Activated naive CD4-positive, alpha-beta T cell treated with anti-CD3 and anti-CD28 coated beads for 36 hours (primary cell): ENCODE measurements around the gene ATP5PB. TPM values are rescaled to one million over a fixed set of nuclear protein-coding genes. Genes with fewer than 3 reads are reported as not detected.
A peak's percentile ranks its signal among the peaks of the same experiment; 100 is the strongest.

Experiments
- CTCF ChIA-PET: fragments of 350-600 bp; sonication (Branson Sonifier 250); formaldehyde crosslinking; loops from one replicate; lab custom pipeline; 2021; ENCODE audit warnings: antibody characterized with exemption; lab: Charles Lee
- DNase-seq: peaks from one replicate; pipeline ENCODE4 v3.0.0-alpha.2; 2020
- H3K27ac Mint-ChIP-seq: one replicate; pipeline ENCODE4 v1.8.0; 2021; ENCODE audit warnings: mild to moderate bottlenecking, mixed read lengths
- H3K27me3 Mint-ChIP-seq: one replicate; pipeline ENCODE4 v1.8.0; 2021; ENCODE audit warnings: low read depth, mixed read lengths
- H3K36me3 Mint-ChIP-seq: one replicate; pipeline ENCODE4 v1.8.0; 2021; ENCODE audit warnings: low read depth, mixed read lengths
- H3K4me1 Mint-ChIP-seq: one replicate; pipeline ENCODE4 v1.8.0; 2021; ENCODE audit warnings: low read depth, mixed read lengths
- H3K4me3 Mint-ChIP-seq: one replicate; pipeline ENCODE4 v1.8.0; 2021; ENCODE audit warnings: mild to moderate bottlenecking, moderate library complexity, mixed read lengths
- H3K9me3 Mint-ChIP-seq: one replicate; pipeline ENCODE4 v1.8.0; 2021; ENCODE audit warnings: mixed read lengths
- intact Hi-C: fragments of 100-400 bp; cut with micrococcal nuclease; formaldehyde crosslinking; loops from one replicate; pipeline ENCODE4 v1.15.1; 2023
- total RNA-seq, 2 experiments: library from RNA; stranded (reverse); gene quantifications; one replicate each; pipeline ENCODE4 v1.2.3, GENCODE V29; 2021

ATP5PB gene
- total RNA-seq, 2 experiments from 2014 or later: 324 to 331 TPM

- peaks cover 3% of the 10 kb centered on the region for H3K9me3 Mint-ChIP-seq
- DNase-seq: no peak
- H3K27me3 Mint-ChIP-seq: no peaks in the 10 kb centered on the region
- intact Hi-C loops: no loop called here
- peak overlapping the region; percentile 6 for H3K27ac Mint-ChIP-seq
- H3K4me3 Mint-ChIP-seq: no peak overlapping the region
- CTCF ChIA-PET: interaction anchor here (0.6 to 4.4 kb wide), 9 partner anchors 9 to 257 kb away, joined by 3 to 43 read pairs (median 7); no protein-coding TSS in a partner anchor
- no peaks in the 10 kb centered on the region for H3K36me3 Mint-ChIP-seq
- peaks cover 27% of the 10 kb centered on the region for H3K4me1 Mint-ChIP-seq
Measured at GRCh38 chr1:111497592-111497991, 48.3 kb downstream of the ATP5PB start.

DNA sequence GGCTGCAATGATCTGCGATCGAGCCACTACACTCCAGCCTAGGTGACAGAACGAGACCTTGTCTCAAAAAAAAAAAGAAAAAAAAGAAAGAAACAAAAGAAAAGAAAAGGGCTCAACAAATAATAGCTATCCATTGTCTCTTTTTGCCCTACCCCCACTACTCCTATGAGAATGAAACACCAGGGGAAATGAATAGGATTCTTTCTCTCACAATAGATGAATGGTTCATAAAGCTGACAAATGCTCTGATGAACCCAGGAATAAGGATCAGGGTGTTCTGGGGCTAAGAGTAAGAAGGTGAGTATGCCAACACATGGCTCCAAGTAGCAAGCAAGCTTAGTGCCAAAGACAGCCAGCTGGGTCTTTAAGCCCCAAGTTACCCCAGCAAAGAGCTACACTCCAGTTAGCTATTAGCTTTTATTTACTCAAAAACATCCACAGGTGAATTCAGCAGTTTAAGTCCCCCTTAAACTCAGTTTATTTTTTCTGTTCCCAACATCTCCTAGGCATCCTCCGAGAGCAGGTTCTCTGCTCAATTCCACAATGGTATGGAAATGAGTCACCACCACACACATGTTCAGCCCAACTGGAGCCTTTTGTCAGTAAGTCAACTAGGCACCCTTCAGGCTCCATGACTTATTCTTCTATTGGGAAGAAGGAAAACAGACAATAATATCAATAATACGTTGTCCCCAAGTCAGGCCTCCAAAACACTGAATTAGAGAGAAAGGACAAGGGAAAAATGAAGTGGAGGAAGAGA is 49.9 kb downstream of the ATP5PB start:
- H3K9me3 Mint-ChIP-seq: peaks cover 3% of the 10 kb centered on the region
- no peak for DNase-seq
- H3K27me3 Mint-ChIP-seq: no peaks in the 10 kb centered on the region
- peaks cover 36% of the 10 kb centered on the region for H3K4me1 Mint-ChIP-seq
- CTCF ChIA-PET: interaction anchor here (0.7 to 4.4 kb wide), 9 partner anchors 8 to 255 kb away, joined by 3 to 43 read pairs (median 4); no protein-coding TSS in a partner anchor
- no peaks in the 10 kb centered on the region for H3K36me3 Mint-ChIP-seq
- intact Hi-C loops: no loop called here
- no peak overlapping the region for H3K4me3 Mint-ChIP-seq
- H3K27ac Mint-ChIP-seq: no peak overlapping the region

- intact Hi-C loops: no loop called here
- no peak overlapping the region for H3K4me3 Mint-ChIP-seq
- CTCF ChIA-PET: interaction anchor here (0.7 to 2.1 kb wide), 2 partner anchors 15 to 246 kb away, joined by 3 to 7 read pairs; no protein-coding TSS in a partner anchor
- peaks cover 50% of the 10 kb centered on the region for H3K4me1 Mint-ChIP-seq
- no peaks in the 10 kb centered on the region for H3K9me3 Mint-ChIP-seq
- no peak overlapping the region for H3K27ac Mint-ChIP-seq
- no peak for DNase-seq
- no peaks in the 10 kb centered on the region for H3K27me3 Mint-ChIP-seq
- H3K36me3 Mint-ChIP-seq: no peaks in the 10 kb centered on the region
Measured at GRCh38 chr1:111501645-111502044, 52.4 kb downstream of the ATP5PB start.

DNA sequence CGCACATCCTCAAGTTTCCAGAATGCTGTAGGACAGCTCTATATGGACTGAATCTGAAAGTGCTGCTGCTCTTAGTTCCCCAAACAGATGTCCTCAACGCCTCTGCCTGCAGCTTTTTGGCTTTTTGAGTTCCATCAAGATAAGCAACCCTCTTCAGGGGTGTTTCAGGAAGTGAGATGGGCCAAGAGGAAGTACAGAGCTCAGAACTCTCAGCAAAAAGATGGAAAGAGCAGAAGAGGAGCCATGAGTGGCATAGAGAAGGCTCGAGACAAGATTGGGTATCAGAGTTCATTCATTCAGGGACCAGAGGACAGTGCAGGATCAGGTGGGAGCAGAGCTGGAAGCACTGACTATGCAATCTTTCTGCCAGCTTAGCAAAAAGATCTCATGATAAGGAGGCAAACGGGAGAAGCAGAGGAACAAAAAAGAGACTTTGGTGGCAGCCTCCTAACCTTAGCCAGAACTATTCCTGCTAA is 54.4 kb downstream of the ATP5PB start, which contains the start of the genes ADORA3 and TMIGD3:
Gene ADORA3 (minus strand): TSS at position 49 of the 476 bp plus-strand sequence. CDS start 279 bp downstream, outside the sequence.
Gene TMIGD3 (minus strand): TSS at position 49 of the 476 bp plus-strand sequence. CDS start 279 bp downstream, outside the sequence.
- Mint-ChIP-seq H3K27me3 (no peaks in the 10 kb centered on the region), H3K9me3 (no peaks in the 10 kb centered on the region), H3K4me3 (peak within 1 kb of the TSS; percentile 25), H3K36me3 (no peaks in the 10 kb centered on the region), H3K27ac (peak within 1 kb of the TSS; percentile 47), H3K4me1 (peaks cover 45% of the 10 kb centered on the region)
- intact Hi-C loops: no loop called here
- DNase-seq: no peak
- CTCF ChIA-PET: interaction anchor here (0.9 to 1.5 kb wide), 4 partner anchors 21 to 251 kb away, joined by 3 to 6 read pairs (median 4); no protein-coding TSS in a partner anchor

- H3K9me3 Mint-ChIP-seq: no peaks in the 10 kb centered on the region
- CTCF ChIA-PET: interaction anchor here (1.5 kb wide), 1 partner anchor 243 kb away, joined by 6 read pairs; no protein-coding TSS in a partner anchor
- no peak overlapping the region for H3K4me3 Mint-ChIP-seq
- peaks cover 47% of the 10 kb centered on the region for H3K4me1 Mint-ChIP-seq
- no peak for DNase-seq
- H3K27me3 Mint-ChIP-seq: no peaks in the 10 kb centered on the region
- H3K36me3 Mint-ChIP-seq: no peaks in the 10 kb centered on the region
- intact Hi-C loops: no loop called here
- H3K27ac Mint-ChIP-seq: no peak overlapping the region
Measured at GRCh38 chr1:111504097-111504496, 54.8 kb downstream of the ATP5PB start.

DNA sequence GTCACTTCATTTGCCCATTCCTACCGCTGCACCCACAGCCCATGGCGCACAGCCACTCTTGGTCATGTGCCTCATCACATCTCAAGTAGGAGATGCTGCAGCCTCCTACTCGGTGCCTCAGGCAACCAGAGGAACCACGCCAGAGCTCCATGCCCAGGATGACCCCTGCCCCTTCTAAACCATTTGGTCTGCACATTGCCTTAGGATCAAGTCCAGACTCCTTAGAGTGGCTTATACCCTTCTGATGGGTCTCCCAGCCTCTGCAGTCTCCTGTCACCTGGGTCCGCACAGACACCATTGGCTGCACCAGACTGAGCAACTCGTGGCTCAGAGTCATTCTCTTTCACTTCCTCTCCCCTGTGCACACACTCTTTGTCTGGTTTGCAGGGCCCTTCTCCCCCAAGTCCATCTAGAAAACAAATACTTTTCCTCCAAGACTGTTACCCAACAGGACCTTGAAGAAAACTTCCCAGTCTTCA is 56.4 kb downstream of the ATP5PB start:
- CTCF ChIA-PET: interaction anchor here (3.2 to 3.3 kb wide), 2 partner anchors 8 to 233 kb away, joined by 13 to 43 read pairs; partner anchors contain the start of gene INKA2
- no peaks in the 10 kb centered on the region for H3K9me3 Mint-ChIP-seq
- no peak overlapping the region for H3K4me3 Mint-ChIP-seq
- H3K27me3 Mint-ChIP-seq: no peaks in the 10 kb centered on the region
- H3K4me1 Mint-ChIP-seq: peaks cover 49% of the 10 kb centered on the region
- no peaks in the 10 kb centered on the region for H3K36me3 Mint-ChIP-seq
- peak; percentile 56 for DNase-seq
- H3K27ac Mint-ChIP-seq: peak overlapping the region; percentile 46
- intact Hi-C loops: loop anchor here (2.0 to 5.0 kb wide), 4 partner anchors 57 to 288 kb away; partner anchors contain the start of genes ATP5PB and WDR77

GRCh38 chr1:111506561-111506960 is 57.3 kb downstream of the ATP5PB start:
- peaks cover 49% of the 10 kb centered on the region for H3K4me1 Mint-ChIP-seq
- no peaks in the 10 kb centered on the region for H3K9me3 Mint-ChIP-seq
- peak overlapping the region; percentile 46 for H3K27ac Mint-ChIP-seq
- no peaks in the 10 kb centered on the region for H3K27me3 Mint-ChIP-seq
- H3K4me3 Mint-ChIP-seq: no peak overlapping the region
- no peaks in the 10 kb centered on the region for H3K36me3 Mint-ChIP-seq
- intact Hi-C loops: loop anchor here (2.0 to 5.0 kb wide), 4 partner anchors 58 to 289 kb away; partner anchors contain the start of genes ATP5PB and WDR77
- CTCF ChIA-PET: interaction anchor here (0.7 to 4.4 kb wide), 17 partner anchors 9 to 261 kb away, joined by 3 to 77 read pairs (median 18); partner anchors contain the start of genes DDX20 and INKA2
- no peak for DNase-seq

GRCh38 chr1:111507411-111508201 is 58.3 kb downstream of the ATP5PB start:
- Mint-ChIP-seq H3K4me1 (peaks cover 49% of the 10 kb centered on the region), H3K9me3 (no peaks in the 10 kb centered on the region), H3K27ac (peak overlapping the region; percentile 92), H3K36me3 (no peaks in the 10 kb centered on the region), H3K27me3 (no peaks in the 10 kb centered on the region), H3K4me3 (peak overlapping the region; percentile 53)
- intact Hi-C loops: loop anchor here (1.0 to 5.0 kb wide), 14 partner anchors 11 to 290 kb away; partner anchors contain the start of genes ATP5PB, DDX20, RAP1A and WDR77
- CTCF ChIA-PET: interaction anchor here (0.6 to 4.4 kb wide), 65 partner anchors 9 to 483 kb away, joined by 3 to 77 read pairs (median 6); partner anchors contain the start of genes DDX20, INKA2, RAP1A and WDR77
- peak; percentile 77 for DNase-seq

DNA sequence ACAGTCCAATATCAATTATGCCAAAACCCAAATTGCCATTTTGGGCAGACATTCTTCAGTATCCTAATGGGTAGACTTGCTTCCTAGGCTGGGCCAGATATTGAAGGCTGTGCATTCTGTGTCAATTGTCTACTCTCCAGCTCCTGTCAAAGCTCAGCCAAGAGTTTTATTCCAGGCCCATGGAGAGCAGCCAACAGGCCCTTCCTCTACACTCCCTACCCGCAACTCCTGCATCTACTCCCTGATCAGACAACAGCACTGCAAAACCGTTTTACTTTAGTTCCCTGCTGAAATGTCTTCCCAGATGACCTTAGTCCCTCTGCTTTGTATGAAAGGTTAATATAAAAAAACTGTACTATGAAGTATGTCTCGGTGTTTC is 60.7 kb downstream of the ATP5PB start:
- Mint-ChIP-seq H3K36me3 (no peaks in the 10 kb centered on the region), H3K4me1 (peaks cover 38% of the 10 kb centered on the region), H3K27ac (no peak overlapping the region), H3K4me3 (no peak overlapping the region), H3K9me3 (no peaks in the 10 kb centered on the region), H3K27me3 (no peaks in the 10 kb centered on the region)
- no peak for DNase-seq
- CTCF ChIA-PET: interaction anchor here (0.6 to 4.4 kb wide), 8 partner anchors 7 to 239 kb away, joined by 3 to 77 read pairs (median 34); no protein-coding TSS in a partner anchor
- intact Hi-C loops: loop anchor here (5.0 kb wide), 1 partner anchor 293 kb away; no protein-coding TSS in a partner anchor

- no peaks in the 10 kb centered on the region for H3K9me3 Mint-ChIP-seq
- CTCF ChIA-PET: interaction anchor here (0.6 to 1.1 kb wide), 4 partner anchors 88 to 256 kb away, joined by 3 read pairs; no protein-coding TSS in a partner anchor
- DNase-seq: no peak
- H3K4me3 Mint-ChIP-seq: no peak overlapping the region
- H3K36me3 Mint-ChIP-seq: no peaks in the 10 kb centered on the region
- H3K27me3 Mint-ChIP-seq: peaks cover 2% of the 10 kb centered on the region
- intact Hi-C loops: no loop called here
- no peak overlapping the region for H3K27ac Mint-ChIP-seq
- peaks cover 35% of the 10 kb centered on the region for H3K4me1 Mint-ChIP-seq
Measured at GRCh38 chr1:111511370-111511769, 62.1 kb downstream of the ATP5PB start.
